ENCODE measurements around the gene CYFIP2. TPM values are rescaled to one million over a fixed set of nuclear protein-coding genes. Genes with fewer than 3 reads are reported as not detected.

The CYFIP2 gene
- total and polyA plus RNA-seq, 2 donors = 98.9 to 102 TPM

GRCh38 chr5:157278319-157279037, 12.6 kb downstream of the CYFIP2 start:
- H3K36me3 ChIP-seq (ENCODE audit: control insufficient read depth in 2 of 2, insufficient read depth in 2 of 2, low read length in 1 of 2) = peaks cover 4 to 17% of the 10 kb centered on the region in 2 donors
- no peak for DNase-seq (ENCODE audit: low read depth in 6 of 9, low spot score in 9 of 9)
- no peak overlapping the region for H3K27ac ChIP-seq (ENCODE audit: low read depth in 1 of 2, low read length in 1 of 2)
- no peak overlapping the region for H3K4me3 ChIP-seq (ENCODE audit: low read length in 2 of 2)
- H3K27me3 ChIP-seq (ENCODE audit: control insufficient read depth in 2 of 2, insufficient read depth in 1 of 2, low read length in 1 of 2) = no peaks in the 10 kb centered on the region
- H3K4me1 ChIP-seq (ENCODE audit: control insufficient read depth in 2 of 2, insufficient read depth in 2 of 2, low read length in 2 of 2) = peaks cover 7 to 32% of the 10 kb centered on the region in 2 donors
- no peaks in the 10 kb centered on the region for H3K9me3 ChIP-seq (ENCODE audit: control insufficient read depth in 2 of 2, insufficient read depth in 1 of 2, low read length in 1 of 2)
- 95% methylated on average over 2 of the region's 2 CpGs for WGBS

- H3K4me3 ChIP-seq (ENCODE audit: low read length in 2 of 2) = no peak overlapping the region
- peaks cover 7 to 18% of the 10 kb centered on the region in 2 donors for H3K36me3 ChIP-seq (ENCODE audit: control insufficient read depth in 2 of 2, insufficient read depth in 2 of 2, low read length in 1 of 2)
- no peaks in the 10 kb centered on the region for H3K9me3 ChIP-seq (ENCODE audit: control insufficient read depth in 2 of 2, insufficient read depth in 1 of 2, low read length in 1 of 2)
- no peak for DNase-seq (ENCODE audit: low read depth in 6 of 9, low spot score in 9 of 9)
- H3K27ac ChIP-seq (ENCODE audit: low read depth in 1 of 2, low read length in 1 of 2) = no peak overlapping the region
- H3K4me1 ChIP-seq (ENCODE audit: control insufficient read depth in 2 of 2, insufficient read depth in 2 of 2, low read length in 2 of 2) = peaks cover 9 to 30% of the 10 kb centered on the region in 2 donors
- WGBS = 93% methylated on average over 7 of the region's 7 CpGs
- H3K27me3 ChIP-seq (ENCODE audit: control insufficient read depth in 2 of 2, insufficient read depth in 1 of 2, low read length in 1 of 2) = no peaks in the 10 kb centered on the region
Measured at GRCh38 chr5:157279605-157280239, 13.8 kb downstream of the CYFIP2 start.

- 90% methylated on average over 3 of the region's 3 CpGs for WGBS
- no peaks in the 10 kb centered on the region for H3K27me3 ChIP-seq (ENCODE audit: control insufficient read depth in 2 of 2, insufficient read depth in 1 of 2, low read length in 1 of 2)
- no peak for DNase-seq (ENCODE audit: low read depth in 6 of 9, low spot score in 9 of 9)
- no peak overlapping the region for H3K27ac ChIP-seq (ENCODE audit: low read depth in 1 of 2, low read length in 1 of 2)
- no peak overlapping the region for H3K4me3 ChIP-seq (ENCODE audit: low read length in 2 of 2)
- peaks cover 18 to 30% of the 10 kb centered on the region in 2 donors for H3K36me3 ChIP-seq (ENCODE audit: control insufficient read depth in 2 of 2, insufficient read depth in 2 of 2, low read length in 1 of 2)
- H3K9me3 ChIP-seq (ENCODE audit: control insufficient read depth in 2 of 2, insufficient read depth in 1 of 2, low read length in 1 of 2) = no peaks in the 10 kb centered on the region
- H3K4me1 ChIP-seq (ENCODE audit: control insufficient read depth in 2 of 2, insufficient read depth in 2 of 2, low read length in 2 of 2) = peaks cover 9 to 33% of the 10 kb centered on the region in 2 donors
Measured at GRCh38 chr5:157280927-157281326, 15.0 kb downstream of the CYFIP2 start.

GRCh38 chr5:157282150-157282549, 16.2 kb downstream of the CYFIP2 start:
- no peak overlapping the region for H3K27ac ChIP-seq (ENCODE audit: low read depth in 1 of 2, low read length in 1 of 2)
- no peaks in the 10 kb centered on the region for H3K27me3 ChIP-seq (ENCODE audit: control insufficient read depth in 2 of 2, insufficient read depth in 1 of 2, low read length in 1 of 2)
- H3K4me1 ChIP-seq (ENCODE audit: control insufficient read depth in 2 of 2, insufficient read depth in 2 of 2, low read length in 2 of 2) = peaks cover 9 to 32% of the 10 kb centered on the region in 2 donors
- DNase-seq (ENCODE audit: low read depth in 6 of 9, low spot score in 9 of 9) = no peak
- peaks cover 25 to 37% of the 10 kb centered on the region in 2 donors for H3K36me3 ChIP-seq (ENCODE audit: control insufficient read depth in 2 of 2, insufficient read depth in 2 of 2, low read length in 1 of 2)
- H3K9me3 ChIP-seq (ENCODE audit: control insufficient read depth in 2 of 2, insufficient read depth in 1 of 2, low read length in 1 of 2) = no peaks in the 10 kb centered on the region
- H3K4me3 ChIP-seq (ENCODE audit: low read length in 2 of 2) = no peak overlapping the region

GRCh38 chr5:157283434-157283833, 17.5 kb downstream of the CYFIP2 start:
- Histone ChIP-seq H3K27me3 (ENCODE audit: control insufficient read depth in 2 of 2, insufficient read depth in 1 of 2, low read length in 1 of 2) (no peaks in the 10 kb centered on the region), H3K27ac (ENCODE audit: low read depth in 1 of 2, low read length in 1 of 2) (peak overlapping the region in 1 of 2 donors; percentile 4), H3K9me3 (ENCODE audit: control insufficient read depth in 2 of 2, insufficient read depth in 1 of 2, low read length in 1 of 2) (no peaks in the 10 kb centered on the region), H3K36me3 (ENCODE audit: control insufficient read depth in 2 of 2, insufficient read depth in 2 of 2, low read length in 1 of 2) (peaks cover 29 to 44% of the 10 kb centered on the region in 2 donors), H3K4me3 (ENCODE audit: low read length in 2 of 2) (no peak overlapping the region), H3K4me1 (ENCODE audit: control insufficient read depth in 2 of 2, insufficient read depth in 2 of 2, low read length in 2 of 2) (peaks cover 9 to 35% of the 10 kb centered on the region in 2 donors)
- DNase-seq (ENCODE audit: low read depth in 6 of 9, low spot score in 9 of 9) = peak in 2 of 9 donors; percentile 48 to 64
- WGBS = 73% methylated on average over 3 of the region's 3 CpGs

GRCh38 chr5:157284458-157285212, 18.7 kb downstream of the CYFIP2 start:
- peaks cover 38 to 54% of the 10 kb centered on the region in 2 donors for H3K36me3 ChIP-seq (ENCODE audit: control insufficient read depth in 2 of 2, insufficient read depth in 2 of 2, low read length in 1 of 2)
- peaks cover 9 to 38% of the 10 kb centered on the region in 2 donors for H3K4me1 ChIP-seq (ENCODE audit: control insufficient read depth in 2 of 2, insufficient read depth in 2 of 2, low read length in 2 of 2)
- no peak for DNase-seq (ENCODE audit: low read depth in 6 of 9, low spot score in 9 of 9)
- H3K9me3 ChIP-seq (ENCODE audit: control insufficient read depth in 2 of 2, insufficient read depth in 1 of 2, low read length in 1 of 2) = no peaks in the 10 kb centered on the region
- WGBS = 96% methylated on average over 6 of the region's 6 CpGs
- H3K27me3 ChIP-seq (ENCODE audit: control insufficient read depth in 2 of 2, insufficient read depth in 1 of 2, low read length in 1 of 2) = no peaks in the 10 kb centered on the region
- H3K27ac ChIP-seq (ENCODE audit: low read depth in 1 of 2, low read length in 1 of 2) = no peak overlapping the region
- H3K4me3 ChIP-seq (ENCODE audit: low read length in 2 of 2) = no peak overlapping the region

GRCh38 chr5:157285310-157286035, 19.6 kb downstream of the CYFIP2 start:
- Histone ChIP-seq H3K9me3 (ENCODE audit: control insufficient read depth in 2 of 2, insufficient read depth in 1 of 2, low read length in 1 of 2) (no peaks in the 10 kb centered on the region), H3K27me3 (ENCODE audit: control insufficient read depth in 2 of 2, insufficient read depth in 1 of 2, low read length in 1 of 2) (no peaks in the 10 kb centered on the region), H3K4me3 (ENCODE audit: low read length in 2 of 2) (no peak overlapping the region), H3K27ac (ENCODE audit: low read depth in 1 of 2, low read length in 1 of 2) (no peak overlapping the region), H3K4me1 (ENCODE audit: control insufficient read depth in 2 of 2, insufficient read depth in 2 of 2, low read length in 2 of 2) (peaks cover 12 to 38% of the 10 kb centered on the region in 2 donors), H3K36me3 (ENCODE audit: control insufficient read depth in 2 of 2, insufficient read depth in 2 of 2, low read length in 1 of 2) (peaks cover 46 to 60% of the 10 kb centered on the region in 2 donors)
- no peak for DNase-seq (ENCODE audit: low read depth in 6 of 9, low spot score in 9 of 9)
- 97% methylated on average over 10 of the region's 10 CpGs for WGBS

- DNase-seq (ENCODE audit: low read depth in 6 of 9, low spot score in 9 of 9) = no peak
- H3K27ac ChIP-seq (ENCODE audit: low read depth in 1 of 2, low read length in 1 of 2) = no peak overlapping the region
- H3K36me3 ChIP-seq (ENCODE audit: control insufficient read depth in 2 of 2, insufficient read depth in 2 of 2, low read length in 1 of 2) = peaks cover 55 to 70% of the 10 kb centered on the region in 2 donors
- WGBS = 91% methylated on average over 7 of the region's 7 CpGs
- H3K4me3 ChIP-seq (ENCODE audit: low read length in 2 of 2) = no peak overlapping the region
- no peaks in the 10 kb centered on the region for H3K27me3 ChIP-seq (ENCODE audit: control insufficient read depth in 2 of 2, insufficient read depth in 1 of 2, low read length in 1 of 2)
- H3K9me3 ChIP-seq (ENCODE audit: control insufficient read depth in 2 of 2, insufficient read depth in 1 of 2, low read length in 1 of 2) = no peaks in the 10 kb centered on the region
- H3K4me1 ChIP-seq (ENCODE audit: control insufficient read depth in 2 of 2, insufficient read depth in 2 of 2, low read length in 2 of 2) = peaks cover 12 to 38% of the 10 kb centered on the region in 2 donors
Measured at GRCh38 chr5:157286761-157287211, 20.9 kb downstream of the CYFIP2 start.
